ENCODE measurements around the gene C19orf38.

- TF ChIP-seq CTCF (IDR thresholded peaks at IDR 0.05; ENCODE audit: low read depth, low read length, poor library complexity, severe bottlenecking) (no peak), EZH2phosphoT487 (IDR thresholded peaks at IDR 0.05; ENCODE audit: borderline replicate concordance, low read length) (no peak)
Measured at GRCh38 chr19:10870501-10870954, 22.3 kb downstream of the C19orf38 start.
